GM12873 (cell line): Measurements from ENCODE around the gene HGS.

Source experiments
- CTCF ChIP-seq: IDR thresholded peaks from 2 replicates; pipeline ENCODE4 v1.5.1; 2012; ENCODE audit warnings: low read depth, mild to moderate bottlenecking, moderate library complexity, low read length, control low read depth; ENCODE audit not compliant: insufficient read depth; ENCODE audit errors: missing control alignments

HGS gene

DNA sequence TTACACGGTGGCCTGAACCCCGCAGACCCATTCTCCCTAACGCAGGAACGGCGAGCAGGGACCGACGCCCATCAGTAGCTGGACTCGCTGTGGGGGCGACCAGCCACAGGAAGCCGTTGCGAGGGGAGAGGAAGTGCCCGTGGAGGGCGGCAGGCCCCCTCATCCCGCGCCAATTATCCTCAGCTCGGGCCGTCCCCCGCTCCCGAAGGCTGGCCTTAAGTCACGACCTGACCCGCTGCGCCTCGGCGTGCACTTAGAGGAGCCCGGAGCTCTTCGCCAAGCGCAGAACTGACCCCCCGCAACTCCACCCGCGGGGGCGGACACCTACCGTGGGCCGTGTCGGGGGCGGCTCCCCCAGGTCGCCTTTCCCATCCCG lies 615 bp upstream of the HGS start:
- no peak for TF ChIP-seq CTCF

DNA sequence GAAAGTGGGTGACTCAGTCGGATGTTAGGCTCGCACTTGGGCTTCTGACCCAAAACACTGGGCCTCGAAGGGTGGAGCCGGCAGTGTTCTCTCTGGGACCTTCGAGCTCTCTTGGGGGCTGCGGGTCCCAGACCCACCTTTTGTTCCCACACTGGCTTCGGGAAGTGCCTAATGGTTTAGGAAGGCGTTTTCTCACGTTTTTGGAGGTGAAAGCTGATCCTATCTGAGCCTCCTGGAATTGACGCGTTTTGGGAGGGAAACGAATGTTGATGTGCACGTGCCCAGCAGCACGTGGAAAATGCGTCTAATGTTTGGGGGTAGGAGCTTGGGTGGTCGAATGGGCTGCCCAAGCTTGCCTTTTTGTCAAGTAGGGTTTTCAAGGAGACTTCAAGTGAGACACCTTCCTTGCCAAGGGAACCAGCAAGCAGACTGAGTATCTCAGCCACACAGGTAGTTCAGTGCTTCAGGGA lies 666 bp downstream of the HGS start:
- no peak for TF ChIP-seq CTCF

DNA sequence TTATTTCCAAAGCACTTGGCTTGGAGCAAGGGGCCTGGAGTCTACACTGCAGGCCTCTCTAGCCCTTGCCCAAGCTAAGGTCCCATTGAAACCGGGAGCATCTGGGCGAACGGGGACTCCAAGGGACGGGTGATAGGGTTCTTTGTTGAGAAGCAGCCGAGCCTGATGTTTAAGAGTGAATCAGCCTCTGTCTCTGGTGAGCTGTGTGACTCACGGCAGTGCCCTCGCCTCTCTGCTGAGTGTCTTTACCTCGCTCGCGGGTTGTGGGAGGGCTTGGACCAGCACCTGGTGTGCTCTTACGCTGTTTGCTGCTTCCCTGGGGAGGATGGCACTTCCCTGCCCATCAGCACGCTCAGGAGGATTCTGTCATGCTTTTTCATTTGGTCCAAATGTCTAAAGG lies 1.3 kb downstream of the HGS start:
- TF ChIP-seq CTCF: no peak

- TF ChIP-seq CTCF: no peak
These were observed 2.8 kb downstream of the HGS start for GRCh38 chr17:81686614-81687013.

DNA sequence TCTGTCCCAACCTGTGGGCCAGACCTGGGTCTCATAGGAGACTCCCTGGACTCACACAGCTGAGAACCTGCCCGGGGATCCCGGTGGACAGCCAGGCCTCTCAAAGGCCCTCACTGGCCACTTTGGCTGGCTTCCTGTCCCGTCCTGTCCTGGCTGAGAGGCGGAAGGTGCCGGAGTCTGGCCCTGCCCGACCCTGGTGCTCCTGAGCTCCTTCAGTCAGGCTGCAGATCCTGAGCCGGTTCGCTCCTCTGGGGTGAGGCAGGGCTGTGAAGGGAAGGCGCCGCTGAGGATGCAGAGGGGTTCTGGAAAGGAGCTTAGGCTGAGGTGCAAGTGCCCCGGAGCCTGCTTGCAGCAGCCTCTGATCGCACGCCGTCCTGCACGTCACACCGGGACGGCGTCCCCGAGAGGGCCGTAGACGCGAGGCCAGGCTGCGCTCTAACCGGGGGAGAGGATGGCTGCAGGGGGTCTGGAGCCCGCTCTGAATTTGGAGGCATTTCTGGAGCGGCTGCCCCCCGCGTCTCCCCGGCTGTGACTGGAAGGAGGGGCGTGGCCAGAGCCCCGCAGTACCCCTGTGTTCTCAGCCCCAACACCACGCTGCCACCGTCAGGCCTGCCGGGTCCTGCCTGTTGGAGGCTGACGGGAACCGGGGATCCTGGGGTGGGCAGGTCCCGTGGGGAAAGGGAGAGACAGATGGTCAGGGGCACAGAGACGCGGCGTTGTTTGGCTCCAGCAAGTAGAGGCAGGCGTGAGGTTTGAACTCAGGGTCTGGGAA lies 4.1 kb downstream of the HGS start:
- no peak for TF ChIP-seq CTCF

DNA sequence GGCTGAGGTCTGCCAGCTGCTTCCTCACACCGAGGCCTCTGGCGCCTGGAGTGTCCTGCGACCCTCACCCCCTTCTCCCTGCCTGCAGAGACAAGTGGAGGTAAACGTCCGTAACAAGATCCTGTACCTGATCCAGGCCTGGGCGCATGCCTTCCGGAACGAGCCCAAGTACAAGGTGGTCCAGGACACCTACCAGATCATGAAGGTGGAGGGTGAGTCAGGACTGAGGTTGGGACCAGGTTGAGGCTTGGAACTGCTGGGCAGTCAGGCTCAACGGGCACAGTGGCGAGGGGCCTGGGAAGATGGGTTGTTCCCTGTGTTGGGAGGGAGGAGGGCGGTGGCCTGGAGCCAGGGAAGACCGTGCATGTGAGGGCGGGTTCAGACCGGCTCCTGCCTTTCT lies 4.8 kb downstream of the HGS start:
- no peak for TF ChIP-seq CTCF

DNA sequence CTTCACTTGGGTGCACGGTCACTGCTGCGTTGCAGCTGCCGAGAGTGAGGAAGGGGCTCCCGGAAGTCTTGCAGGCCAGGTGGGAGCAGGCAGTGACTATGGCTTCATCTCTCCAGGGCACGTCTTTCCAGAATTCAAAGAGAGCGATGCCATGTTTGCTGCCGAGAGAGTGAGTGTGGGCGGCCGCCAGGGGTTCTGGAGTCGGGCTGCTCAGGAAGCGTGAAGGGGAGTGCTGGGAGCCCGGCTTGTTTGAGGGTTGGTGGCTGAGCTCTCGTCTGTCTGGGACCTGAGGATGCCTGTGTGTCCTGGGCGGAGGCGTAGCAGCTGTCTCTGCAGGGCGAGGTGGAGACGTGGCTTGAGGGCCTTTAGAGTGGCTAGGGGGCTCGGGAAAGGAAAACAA lies 6.3 kb downstream of the HGS start:
- TF ChIP-seq CTCF: no peak
